H9 (cell line): ENCODE results near the gene PPM1M. TPM values are rescaled to one million over a fixed set of nuclear protein-coding genes. Genes with fewer than 3 reads are reported as not detected.
A peak's percentile ranks its signal among the peaks of the same experiment; 100 is the strongest.

ENCODE experiments used
- DNase-seq: peaks from one replicate; pipeline ENCODE4 v3.0.0-alpha.2; 2017
- H2AFZ ChIP-seq: one replicate; pipeline ENCODE4 v1.6.1; 2013; ENCODE audit warnings: mild to moderate bottlenecking, low read length, control low read depth, moderate library complexity
- H2AK5ac ChIP-seq: 2 replicates; pipeline ENCODE4 v1.6.1; 2013; ENCODE audit warnings: low read length, control low read depth, mixed read lengths; ENCODE audit not compliant: insufficient read length
- H2BK120ac ChIP-seq: one replicate; pipeline ENCODE4 v1.6.1; 2013; ENCODE audit warnings: low read depth, mild to moderate bottlenecking, low read length, control low read depth, inconsistent platforms; ENCODE audit not compliant: poor library complexity, severe bottlenecking
- H2BK12ac ChIP-seq: 2 replicates; pipeline ENCODE4 v1.6.1; 2013; ENCODE audit warnings: low read length, control low read depth, mixed read lengths, low read depth; ENCODE audit not compliant: insufficient read length
- H2BK15ac ChIP-seq: 2 replicates; pipeline ENCODE4 v1.6.1; 2013; ENCODE audit warnings: low read depth, low read length, control low read depth
- H2BK20ac ChIP-seq: one replicate; pipeline ENCODE4 v1.6.1; 2013; ENCODE audit warnings: low read depth, mild to moderate bottlenecking, low read length, control low read depth, inconsistent platforms; ENCODE audit not compliant: poor library complexity, severe bottlenecking
- H2BK5ac ChIP-seq: 2 replicates; pipeline ENCODE4 v1.6.1; 2013; ENCODE audit warnings: low read length, control low read depth, mixed read lengths; ENCODE audit not compliant: insufficient read length
- H3K14ac ChIP-seq: 2 replicates; pipeline ENCODE4 v1.6.1; 2013; ENCODE audit warnings: low read length, control low read depth; ENCODE audit not compliant: insufficient read depth
- H3K18ac ChIP-seq: 2 replicates; pipeline ENCODE4 v1.6.1; 2013; ENCODE audit warnings: low read depth, mild to moderate bottlenecking, mixed read lengths, low read length, control low read depth; ENCODE audit not compliant: insufficient read length
- H3K23ac ChIP-seq: 2 replicates; pipeline ENCODE4 v1.6.1; 2013; ENCODE audit warnings: low read length, control low read depth, mixed read lengths, low read depth; ENCODE audit not compliant: insufficient read length
- H3K23me2 ChIP-seq: 2 replicates; pipeline ENCODE4 v1.6.1; 2013; ENCODE audit warnings: low read depth, mild to moderate bottlenecking, mixed read lengths, low read length, control low read depth; ENCODE audit not compliant: insufficient read length, poor library complexity, severe bottlenecking
- H3K27ac ChIP-seq: 2 replicates; pipeline ENCODE4 v1.5.1; 2013; ENCODE audit warnings: low read length, control low read depth, mixed read lengths, low read depth; ENCODE audit not compliant: insufficient read length
- H3K27me3 ChIP-seq: 2 replicates; pipeline ENCODE4 v1.6.1; 2013; ENCODE audit warnings: low read length, control low read depth, inconsistent platforms; ENCODE audit not compliant: insufficient read depth
- H3K4ac ChIP-seq: 2 replicates; pipeline ENCODE4 v1.6.1; 2013; ENCODE audit warnings: low read depth, mild to moderate bottlenecking, control low read depth, inconsistent platforms, low read length, moderate library complexity
- H3K4me1 ChIP-seq: 2 replicates; pipeline ENCODE4 v1.6.1; 2013; ENCODE audit warnings: low read length, control low read depth, inconsistent platforms; ENCODE audit not compliant: insufficient read depth
- H3K4me2 ChIP-seq: 2 replicates; pipeline ENCODE4 v1.6.1; 2013; ENCODE audit warnings: low read length, control low read depth, mixed read lengths; ENCODE audit not compliant: insufficient read length, insufficient read depth
- H3K56ac ChIP-seq: 2 replicates; pipeline ENCODE4 v1.6.1; 2013; ENCODE audit warnings: low read depth, mild to moderate bottlenecking, mixed read lengths, low read length, control low read depth; ENCODE audit not compliant: insufficient read length
- H3K79me1 ChIP-seq: 2 replicates; pipeline ENCODE4 v1.6.1; 2013; ENCODE audit warnings: low read depth, mild to moderate bottlenecking, moderate library complexity, low read length, control low read depth, inconsistent platforms; ENCODE audit not compliant: insufficient read depth, poor library complexity, severe bottlenecking
- H3K79me2 ChIP-seq: 2 replicates; pipeline ENCODE4 v1.6.1; 2013; ENCODE audit warnings: low read length, control low read depth, inconsistent platforms; ENCODE audit not compliant: insufficient read depth
- H3K9ac ChIP-seq: 2 replicates; pipeline ENCODE4 v1.6.1; 2013; ENCODE audit warnings: low read length, control low read depth, mixed read lengths; ENCODE audit not compliant: insufficient read length; ENCODE audit errors: extremely low read depth
- H3K9me3 ChIP-seq: one replicate; pipeline ENCODE4 v1.6.1; 2013; ENCODE audit warnings: low read depth, low read length, inconsistent platforms; ENCODE audit not compliant: control insufficient read depth
- H3T11ph ChIP-seq: one replicate; pipeline ENCODE4 v1.6.1; 2013; ENCODE audit warnings: mild to moderate bottlenecking, low read length, control low read depth, inconsistent platforms
- H4K20me1 ChIP-seq: one replicate; pipeline ENCODE4 v1.6.1; 2013; ENCODE audit not compliant: control insufficient read depth, insufficient read length, insufficient read depth
- H4K5ac ChIP-seq: 2 replicates; pipeline ENCODE4 v1.6.1; 2013; ENCODE audit warnings: low read depth, mild to moderate bottlenecking, mixed read lengths, low read length, control low read depth; ENCODE audit not compliant: insufficient read length
- H4K8ac ChIP-seq: replicated peaks from 2 replicates; pipeline ENCODE4 v1.6.1; 2013; ENCODE audit warnings: low read length, control low read depth, mixed read lengths, low read depth; ENCODE audit not compliant: insufficient read length
- H4K91ac ChIP-seq: 2 replicates; pipeline ENCODE4 v1.6.1; 2013; ENCODE audit warnings: low read depth, mild to moderate bottlenecking, moderate library complexity, mixed read lengths, low read length, control low read depth; ENCODE audit not compliant: insufficient read length
- H3K27ac Mint-ChIP-seq, 3 experiments: 2 replicates in 2 of 3; 3 replicates in 1 of 3; pipeline ENCODE4 v1.8.0; 2020 to 2021; ENCODE audit warnings: mixed read lengths in 3 of 3, mild to moderate bottlenecking in 1 of 3, moderate library complexity in 1 of 3
- H3K27me3 Mint-ChIP-seq: 2 replicates; pipeline ENCODE4 v1.8.0; 2021; ENCODE audit warnings: low read depth, mild to moderate bottlenecking, moderate library complexity, mixed read lengths
- H3K36me3 Mint-ChIP-seq, 3 experiments: 2 replicates in 2 of 3; 3 replicates in 1 of 3; pipeline ENCODE4 v1.8.0; 2020 to 2021; ENCODE audit warnings: low read depth in 3 of 3, mixed read lengths in 3 of 3; ENCODE audit not compliant: insufficient read depth in 1 of 3
- H3K4me1 Mint-ChIP-seq, 2 experiments: 2 replicates each; pipeline ENCODE4 v1.8.0; 2020; ENCODE audit warnings: mixed read lengths in 2 of 2
- H3K4me3 Mint-ChIP-seq, 2 experiments: 2 replicates in 1 of 2; 3 replicates in 1 of 2; pipeline ENCODE4 v1.8.0; 2020 to 2021; ENCODE audit warnings: mild to moderate bottlenecking in 2 of 2, mixed read lengths in 2 of 2, moderate library complexity in 1 of 2
- H3K9me3 Mint-ChIP-seq, 2 experiments: 2 replicates in 1 of 2; 3 replicates in 1 of 2; pipeline ENCODE4 v1.8.0; 2020; ENCODE audit warnings: mild to moderate bottlenecking in 2 of 2, mixed read lengths in 2 of 2, moderate library complexity in 1 of 2
- WGBS: extraction: QIAGEN DNeasy Blood & Tissue Kit; methylation state at CpG from one replicate; pipeline ENCODE4 v1.1.7; 2013; ENCODE audit warnings: missing lambda C conversion rate, low lambda C conversion rate, mixed read lengths; ENCODE audit not compliant: insufficient read length; ENCODE audit errors: extremely low coverage; 5-methylcytosine and 5-hydroxymethylcytosine counted together
- total RNA-seq: library from RNA; stranded (reverse); gene quantifications from 2 replicates; pipeline ENCODE4 v1.2.1, GENCODE V29; 2021
- TF ChIP-seq, protein P1 (sequence below): fragments of 200-600 bp; sonication (generic); conservative IDR thresholded peaks from 3 replicates; pipeline ENCODE4 v1.8.0; 2021; ENCODE audit warnings: antibody characterized with exemption, mild to moderate bottlenecking

PPM1M gene
- total RNA-seq, 1 experiment from 2014 or later: 7.4 TPM

- no peak overlapping the region for H3K4me3 Mint-ChIP-seq
- H3K27ac Mint-ChIP-seq: no peak overlapping the region
- peaks cover 3% of the 10 kb centered on the region for H4K20me1 ChIP-seq
- no peak overlapping the region for H2BK12ac ChIP-seq
- H2BK5ac ChIP-seq: no peak overlapping the region
- no peak overlapping the region for H3T11ph ChIP-seq
- no peaks in the 10 kb centered on the region; the same call in 1 of the 2 replicates for H3K4me1 ChIP-seq
- no peak overlapping the region for H3K18ac ChIP-seq
- no CpG with 5 or more reads among the region's 34 CpGs for WGBS
- TF ChIP-seq, protein P1, sequence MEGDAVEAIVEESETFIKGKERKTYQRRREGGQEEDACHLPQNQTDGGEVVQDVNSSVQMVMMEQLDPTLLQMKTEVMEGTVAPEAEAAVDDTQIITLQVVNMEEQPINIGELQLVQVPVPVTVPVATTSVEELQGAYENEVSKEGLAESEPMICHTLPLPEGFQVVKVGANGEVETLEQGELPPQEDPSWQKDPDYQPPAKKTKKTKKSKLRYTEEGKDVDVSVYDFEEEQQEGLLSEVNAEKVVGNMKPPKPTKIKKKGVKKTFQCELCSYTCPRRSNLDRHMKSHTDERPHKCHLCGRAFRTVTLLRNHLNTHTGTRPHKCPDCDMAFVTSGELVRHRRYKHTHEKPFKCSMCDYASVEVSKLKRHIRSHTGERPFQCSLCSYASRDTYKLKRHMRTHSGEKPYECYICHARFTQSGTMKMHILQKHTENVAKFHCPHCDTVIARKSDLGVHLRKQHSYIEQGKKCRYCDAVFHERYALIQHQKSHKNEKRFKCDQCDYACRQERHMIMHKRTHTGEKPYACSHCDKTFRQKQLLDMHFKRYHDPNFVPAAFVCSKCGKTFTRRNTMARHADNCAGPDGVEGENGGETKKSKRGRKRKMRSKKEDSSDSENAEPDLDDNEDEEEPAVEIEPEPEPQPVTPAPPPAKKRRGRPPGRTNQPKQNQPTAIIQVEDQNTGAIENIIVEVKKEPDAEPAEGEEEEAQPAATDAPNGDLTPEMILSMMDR: no peak
- H4K5ac ChIP-seq: no peak overlapping the region
- no peak overlapping the region for H3K4ac ChIP-seq
- H3K56ac ChIP-seq: no peak overlapping the region
- H3K27me3 ChIP-seq: no peaks in the 10 kb centered on the region
- H3K9me3 Mint-ChIP-seq: no peaks in the 10 kb centered on the region; a peak in 2 of 5 replicates
- no peak overlapping the region for H2BK20ac ChIP-seq
- H3K9me3 ChIP-seq: no peaks in the 10 kb centered on the region
- H3K23me2 ChIP-seq: no peaks in the 10 kb centered on the region
- no peak overlapping the region for H2BK15ac ChIP-seq
- no peak overlapping the region for H3K4me2 ChIP-seq
- H3K4me1 Mint-ChIP-seq: peaks cover 3 to 24% of the 10 kb centered on the region in 2 experiments
- H3K36me3 Mint-ChIP-seq: peaks cover 0 to under 1% (median 0%) of the 10 kb centered on the region in 3 experiments; a peak in 1 of 7 replicates
- no peak overlapping the region for H3K14ac ChIP-seq
- H3K27me3 Mint-ChIP-seq: no peaks in the 10 kb centered on the region; the same call in none of the 2 replicates
- H3K27ac ChIP-seq: no peak overlapping the region
- no peaks in the 10 kb centered on the region for H3K79me2 ChIP-seq
- no peak overlapping the region for H2BK120ac ChIP-seq
- H4K91ac ChIP-seq: no peak overlapping the region
- H2AFZ ChIP-seq: no peak overlapping the region
- no peak overlapping the region for H2AK5ac ChIP-seq
- H4K8ac ChIP-seq: no peak overlapping the region
- H3K23ac ChIP-seq: no peak overlapping the region
- peak; percentile 24 for DNase-seq
- H3K79me1 ChIP-seq: no peaks in the 10 kb centered on the region
- no peak overlapping the region for H3K9ac ChIP-seq
Observed at GRCh38 chr3:52221563-52222318, 23.8 kb upstream of the PPM1M start.
